ENCODE data around the gene MS4A18. TPM values are rescaled to one million over a fixed set of nuclear protein-coding genes. Genes with fewer than 3 reads are reported as not detected.

MS4A18 gene
- total and polyA plus RNA-seq, 2 donors (not counting 3 experiments of a cell fraction or from before 2014, with no cell fraction given), result not detected

GRCh38 chr11:60756307-60757032 is 31.9 kb downstream of the MS4A18 start, which contains the start of gene MS4A15:
Gene MS4A15 (plus strand): TSS chr11:60756867. CDS start chr11:60763734, 6,867 bp downstream.
- H3K27ac ChIP-seq (ENCODE audit: insufficient read depth, low read depth, low read length), result no peak within 1 kb of the TSS
- intact Hi-C loops (cut with micrococcal nuclease), result no loop called here
- H3K4me3 ChIP-seq (replicated peaks in 1 of 3; ENCODE audit: insufficient read depth in 1 of 3, low read depth in 1 of 3, low read length in 3 of 3), result no peak within 1 kb of the TSS
- no peaks in the 10 kb centered on the region for H3K4me1 ChIP-seq (ENCODE audit: control insufficient read depth, extremely low read depth, insufficient read depth, low read length)
- H3K9me1 ChIP-seq (replicated peaks; ENCODE audit: control insufficient read depth, extremely low read depth, insufficient read depth, low read length), result no peaks in the 10 kb centered on the region
- no peaks in the 10 kb centered on the region for H4K20me1 ChIP-seq (replicated peaks; ENCODE audit: control insufficient read depth, extremely low read depth, insufficient read depth, low read length)
- FAIRE-seq (peak; percentile 52), DNase-seq (ENCODE audit: low read depth, low spot score) (peak; percentile 28)
- H3K79me2 ChIP-seq (ENCODE audit: control insufficient read depth, insufficient read depth, low read length), result no peaks in the 10 kb centered on the region
- no peak within 1 kb of the TSS for H3K9ac ChIP-seq (replicated peaks; ENCODE audit: extremely low read depth, insufficient read depth, low read length)
- H3K36me3 ChIP-seq (ENCODE audit: control insufficient read depth in 2 of 2, extremely low read depth in 1 of 2, insufficient read depth in 2 of 2, low read length in 2 of 2), result no peaks in the 10 kb centered on the region
- CTCF ChIA-PET, result interaction anchor here (0.5 to 1.6 kb wide), 9 partner anchors 9 to 499 kb away, joined by 3 to 12 read pairs (median 4); no protein-coding TSS in a partner anchor
- no peaks in the 10 kb centered on the region for H3K9me3 ChIP-seq (replicated peaks; ENCODE audit: control insufficient read depth, insufficient read depth, low read length)
- H2AFZ ChIP-seq (ENCODE audit: low read depth, low read length), result no peak within 1 kb of the TSS
- BruUV-seq (replicated peaks), result no TSS peak
- POLR2A ChIA-PET, result no interaction called here
- H3K4me2 ChIP-seq (ENCODE audit: insufficient read depth, low read length), result no peak within 1 kb of the TSS
- H3K27me3 ChIP-seq (ENCODE audit: control insufficient read depth in 2 of 2, insufficient read depth in 2 of 2, low read length in 2 of 2), result peaks cover 0 to 13% of the 10 kb centered on the region in 2 experiments
- TF ChIP-seq CTCF (IDR thresholded peaks at IDR 0.05; ENCODE audit: extremely low read depth in 1 of 2, insufficient read depth in 1 of 2, low read depth in 1 of 2, low read length in 2 of 2) (peak; percentile 29 to 43), POLR2AphosphoS5 (IDR thresholded peaks at IDR 0.05; ENCODE audit: insufficient read depth, low read depth, low read length) (no peak)
- dilution Hi-C loops (cut with MboI; ENCODE audit: extremely low pct_ligation_motif_present, low sequenced_read_pairs), result no loop called here

- no peaks in the 10 kb centered on the region for H3K9me1 ChIP-seq (replicated peaks; ENCODE audit: control insufficient read depth, extremely low read depth, insufficient read depth, low read length)
- no peak for DNase-seq (ENCODE audit: low read depth, low spot score)
- no peaks in the 10 kb centered on the region for H3K79me2 ChIP-seq (ENCODE audit: control insufficient read depth, insufficient read depth, low read length)
- H3K27ac ChIP-seq (ENCODE audit: insufficient read depth, low read depth, low read length), result no peak overlapping the region
- H3K9ac ChIP-seq (replicated peaks; ENCODE audit: extremely low read depth, insufficient read depth, low read length), result no peak overlapping the region
- H3K4me2 ChIP-seq (ENCODE audit: insufficient read depth, low read length), result no peak overlapping the region
- POLR2A ChIA-PET, result no interaction called here
- peaks cover 4 to 13% of the 10 kb centered on the region in 2 experiments for H3K27me3 ChIP-seq (ENCODE audit: control insufficient read depth in 2 of 2, insufficient read depth in 2 of 2, low read length in 2 of 2)
- no peaks in the 10 kb centered on the region for H3K4me1 ChIP-seq (ENCODE audit: control insufficient read depth, extremely low read depth, insufficient read depth, low read length)
- no peaks in the 10 kb centered on the region for H3K36me3 ChIP-seq (ENCODE audit: control insufficient read depth in 2 of 2, extremely low read depth in 1 of 2, insufficient read depth in 2 of 2, low read length in 2 of 2)
- H4K20me1 ChIP-seq (replicated peaks; ENCODE audit: control insufficient read depth, extremely low read depth, insufficient read depth, low read length), result no peaks in the 10 kb centered on the region
- dilution Hi-C loops (cut with MboI; ENCODE audit: extremely low pct_ligation_motif_present, low sequenced_read_pairs), result no loop called here
- H2AFZ ChIP-seq (ENCODE audit: low read depth, low read length), result no peak overlapping the region
- CTCF ChIA-PET, result interaction anchor here (1.0 to 1.6 kb wide), 7 partner anchors 8 to 492 kb away, joined by 3 to 12 read pairs (median 5); no protein-coding TSS in a partner anchor
- intact Hi-C loops (cut with micrococcal nuclease), result no loop called here
- FAIRE-seq, result no peak
- no peak overlapping the region for H3K4me3 ChIP-seq (replicated peaks in 1 of 3; ENCODE audit: insufficient read depth in 1 of 3, low read depth in 1 of 3, low read length in 3 of 3)
- BruUV-seq (replicated peaks), result no TSS peak
- no peak for TF ChIP-seq MAX (IDR thresholded peaks at IDR 0.05; ENCODE audit: insufficient read depth, insufficient read length)
- TF ChIP-seq CTCF (IDR thresholded peaks at IDR 0.05; ENCODE audit: extremely low read depth in 1 of 2, insufficient read depth in 1 of 2, low read depth in 1 of 2, low read length in 2 of 2), result no peak
- no peak for TF ChIP-seq MYC (IDR thresholded peaks at IDR 0.05; ENCODE audit: low read depth, low read length)
- TF ChIP-seq POLR2AphosphoS5 (IDR thresholded peaks at IDR 0.05; ENCODE audit: insufficient read depth, low read depth, low read length), result no peak
- TF ChIP-seq FOS (IDR thresholded peaks at IDR 0.05; ENCODE audit: borderline replicate concordance, insufficient read depth, low read length), result no peak
- TF ChIP-seq EZH2 (IDR thresholded peaks at IDR 0.05; ENCODE audit: borderline replicate concordance, low read depth, low read length, severe bottlenecking), result no peak
- no peaks in the 10 kb centered on the region for H3K9me3 ChIP-seq (replicated peaks; ENCODE audit: control insufficient read depth, insufficient read depth, low read length)
These were observed 32.8 kb downstream of the MS4A18 start for GRCh38 chr11:60757231-60757800.

All from endothelial cell of umbilical vein (primary cell).